ENCODE data around the gene GAS2. TPM values are rescaled to one million over a fixed set of nuclear protein-coding genes. Genes with fewer than 3 reads are reported as not detected.

The GAS2 gene
- 0.90 and 1.9 TPM in 2 replicates for total RNA-seq (2012; rRNA removed)
- 0.51 and 0.65 TPM in 2 replicates for polyA plus RNA-seq (2012; rRNA removed)
- polyA plus RNA-seq (2012; cell fraction: cytosol; rRNA removed): 0.55 and 0.69 TPM in 2 replicates
- polyA plus RNA-seq (2012; cell fraction: nucleus; rRNA removed; ENCODE audit: low replicate concordance): 0.37 and 0.53 TPM in 2 replicates
- percentile 11 among the genes with signal in this experiment for Bru-seq, nascent RNA
- percentile 17 among the genes with signal in this experiment for BruChase-seq, experiment 1, labeled RNA remaining after a 6-hour chase
- BruChase-seq, experiment 2, labeled RNA remaining after a 2-hour chase: percentile 16 among the genes with signal in this experiment
- long read RNA-seq, partial matches to known transcripts: 0 of 1 reads
- long read RNA-seq, other reads (novel, unspliced or antisense): 0 of 1 reads

GRCh38 chr11:22666325-22666687 lies at the start of gene GAS2:
GAS2 (plus strand) TSS chr11:22666611; CDS start chr11:22674870, 8,259 bp downstream.
- H3K4me2 ChIP-seq (ENCODE audit: low read depth, low read length): peak within 1 kb of the TSS; percentile 64; the same call in 1 of the 2 replicates
- no peaks in the 10 kb centered on the region for H3K79me1 ChIP-seq (ENCODE audit: low read depth in 1 of 2, low read length in 2 of 2)
- in situ Hi-C loops (cut with MboI; ENCODE audit: low sequenced_read_pairs): no loop called here
- dilution Hi-C loops (cut with HindIII; ENCODE audit: low sequenced_read_pairs, unreplicated experiment): no loop called here
- H3K9me3 ChIP-seq (ENCODE audit: control insufficient read depth, insufficient read depth, low read length): no peaks in the 10 kb centered on the region
- no peak within 1 kb of the TSS for H3K18ac ChIP-seq (ENCODE audit: low read depth, low read length)
- H3K56ac ChIP-seq (ENCODE audit: extremely low read depth, insufficient read depth, low read length): no peak within 1 kb of the TSS
- DNase-seq (no peak), ATAC-seq (ENCODE audit: low read depth) (no peak; the same call in 1 of the 2 replicates)
- H2BK20ac ChIP-seq (ENCODE audit: low read depth, low read length): no peak within 1 kb of the TSS
- H2BK120ac ChIP-seq (ENCODE audit: low read depth, low read length): no peak within 1 kb of the TSS
- no peak for TF ChIP-seq USF2 (IDR thresholded peaks at IDR 0.05; ENCODE audit: low read depth, low read length)
- no peak for TF ChIP-seq NFE2L2 (IDR thresholded peaks at IDR 0.05; ENCODE audit: low read depth, low read length)
- no peak for TF ChIP-seq RCOR1 (IDR thresholded peaks at IDR 0.05; ENCODE audit: insufficient replicate concordance, low read length)
- no peak for TF ChIP-seq RAD21 (IDR thresholded peaks at IDR 0.05; ENCODE audit: low read length)
- no peak for TF ChIP-seq MAZ (IDR thresholded peaks at IDR 0.05; ENCODE audit: borderline replicate concordance, low read depth, low read length)
- H2BK15ac ChIP-seq (ENCODE audit: low read depth, low read length): no peak within 1 kb of the TSS
- H4K5ac ChIP-seq (ENCODE audit: low read depth, low read length): no peak within 1 kb of the TSS
- H3K9me1 ChIP-seq (ENCODE audit: insufficient read depth, low read length): no peaks in the 10 kb centered on the region
- no peak within 1 kb of the TSS for H3K4ac ChIP-seq (ENCODE audit: low read depth, low read length)
- no peak within 1 kb of the TSS for H3K9ac ChIP-seq (ENCODE audit: low read depth, low read length)
- peak within 1 kb of the TSS; percentile 30 for H3K4me3 ChIP-seq (ENCODE audit: insufficient read depth, low read depth, low read length)
- ChIA-PET CTCF (no interaction called here), POLR2A (ENCODE audit: unreplicated experiment) (no interaction called here)
- H3K23ac ChIP-seq (ENCODE audit: low read depth, low read length): no peak within 1 kb of the TSS; the same call in 1 of the 2 replicates
- intact Hi-C loops (cut with micrococcal nuclease): no loop called here
- no peak within 1 kb of the TSS for H4K91ac ChIP-seq (ENCODE audit: insufficient read depth, low read depth, low read length)
- WGBS, 2 experiments (ENCODE audit: extremely low coverage in 2 of 2, insufficient read length in 1 of 2): no CpG with 5 or more reads among the region's 8 CpGs
- no peaks in the 10 kb centered on the region for H3K36me3 ChIP-seq (ENCODE audit: control insufficient read depth, insufficient read depth, low read length)
- H3K27me3 ChIP-seq (ENCODE audit: control insufficient read depth, insufficient read depth, low read length): peaks cover 23% of the 10 kb centered on the region
- no peak within 1 kb of the TSS for H4K8ac ChIP-seq (ENCODE audit: low read depth in 2 of 2, low read length in 2 of 2)
- no TSS peak for BruUV-seq (replicated peaks)
- H2AK9ac ChIP-seq (replicated peaks; ENCODE audit: low read depth, low read length, poor library complexity): no peak within 1 kb of the TSS
- H4K20me1 ChIP-seq (ENCODE audit: insufficient read depth, low read length): no peaks in the 10 kb centered on the region
- H3K4me1 ChIP-seq (ENCODE audit: control insufficient read depth, insufficient read depth, low read length): no peaks in the 10 kb centered on the region
- no peak within 1 kb of the TSS for H3K27ac ChIP-seq (ENCODE audit: insufficient read depth, low read length)
- H2AK5ac ChIP-seq (ENCODE audit: low read depth, low read length): no peak within 1 kb of the TSS
- H3K14ac ChIP-seq (replicated peaks; ENCODE audit: low read depth, low read length): no peak within 1 kb of the TSS
- H2AFZ ChIP-seq (replicated peaks; ENCODE audit: low read length, poor library complexity): peak within 1 kb of the TSS; percentile 1
- no peak within 1 kb of the TSS for H2BK5ac ChIP-seq (ENCODE audit: low read depth, low read length, poor library complexity, severe bottlenecking)

Measured in IMR-90 (cell line).